K562 (cell line): Measurements from ENCODE around the gene SRP9. TPM values are rescaled to one million over a fixed set of nuclear protein-coding genes. Genes with fewer than 3 reads are reported as not detected.

ENCODE experiments used
- ATF3 ChIP-seq, 2 experiments: fragments of 450-650 bp in 1 of 2; sonication (generic) in 1 of 2; formaldehyde crosslinking in 1 of 2; IDR thresholded peaks in 1 of 2; conservative IDR thresholded peaks in 1 of 2; 2 replicates each; pipeline versions ENCODE4 v1.6.1 to v1.8.1; 2016 to 2023; ENCODE audit warnings: mild to moderate bottlenecking in 2 of 2, moderate library complexity in 2 of 2, inconsistent platforms in 1 of 2, missing genetic modification reagents in 1 of 2
- BDP1 ChIP-seq: IDR thresholded peaks from 3 replicates; pipeline ENCODE4 v1.6.1; 2011; ENCODE audit not compliant: insufficient read length, insufficient read depth
- ELF4 ChIP-seq: fragments of 450-650 bp; formaldehyde crosslinking; IDR thresholded peaks from 2 replicates; pipeline ENCODE4 v1.4.0; 2022; ENCODE audit warnings: missing genetic modification characterization
- FOXM1 ChIP-seq, 2 experiments: fragments of 450-650 bp in 1 of 2; sonication (generic) in 1 of 2; formaldehyde crosslinking in 1 of 2; IDR thresholded peaks; 2 replicates each; pipeline versions ENCODE4 v1.6.1 to v1.9.0; 2017 to 2022; ENCODE audit warnings: low read depth in 2 of 2, mild to moderate bottlenecking in 2 of 2, missing genetic modification reagents in 1 of 2, moderate library complexity in 1 of 2
- HNRNPL ChIP-seq: fragments of 200-400 bp; formaldehyde crosslinking; IDR thresholded peaks from 2 replicates; pipeline ENCODE4 v1.6.1; 2017; ENCODE audit warnings: low read depth, mild to moderate bottlenecking, low read length
- NFIX ChIP-seq: fragments of 250-450 bp; sonication (Bioruptor Pico); IDR thresholded peaks from 2 replicates; pipeline ENCODE4 v1.4.0; 2020; ENCODE audit warnings: low read depth, mild to moderate bottlenecking, moderate library complexity
- NFXL1 ChIP-seq: fragments of 450-650 bp; formaldehyde crosslinking; IDR thresholded peaks from 2 replicates; pipeline ENCODE4 v1.4.0; 2021; ENCODE audit warnings: mild to moderate bottlenecking
- NONO ChIP-seq, 2 experiments: fragments of 200-400 bp in 1 of 2; fragments of 450-650 bp in 1 of 2; formaldehyde crosslinking in 1 of 2; IDR thresholded peaks; 2 replicates each; pipeline ENCODE4 v1.6.1; 2017; ENCODE audit warnings: low read depth in 2 of 2, mild to moderate bottlenecking in 2 of 2, moderate library complexity in 2 of 2, low read length in 1 of 2
- OTX1 ChIP-seq: fragments of 450-650 bp; formaldehyde crosslinking; IDR thresholded peaks from 2 replicates; pipeline ENCODE4 v1.4.0; 2022; ENCODE audit warnings: mild to moderate bottlenecking
- RNF2 ChIP-seq: sonication (generic); IDR thresholded peaks from 2 replicates; pipeline ENCODE4 v1.6.1; 2016
- TARDBP ChIP-seq: fragments of 450-650 bp; IDR thresholded peaks from 2 replicates; pipeline ENCODE4 v1.6.1; 2016
- TCF3 ChIP-seq: sonication (generic); formaldehyde crosslinking; IDR thresholded peaks from 2 replicates; pipeline ENCODE4 v1.4.0; 2020; ENCODE audit warnings: mild to moderate bottlenecking, missing genetic modification reagents
- USF1 ChIP-seq: sonication (generic); formaldehyde crosslinking; IDR thresholded peaks from 2 replicates; pipeline ENCODE4 v1.9.0; 2022; ENCODE audit warnings: mild to moderate bottlenecking, missing genetic modification reagents
- ZBTB8A ChIP-seq: fragments of 450-650 bp; IDR thresholded peaks from 2 replicates; pipeline ENCODE4 v1.6.1; 2018; ENCODE audit warnings: mild to moderate bottlenecking, moderate library complexity; ENCODE audit not compliant: partially characterized antibody
- ZKSCAN1 ChIP-seq: fragments of 150-350 bp; IDR thresholded peaks from 2 replicates; pipeline ENCODE4 v1.6.1; 2016; ENCODE audit warnings: low read depth, low read length
- ZKSCAN3 ChIP-seq: fragments of 250-450 bp; sonication (Bioruptor Pico); IDR thresholded peaks from 2 replicates; pipeline ENCODE4 v1.4.0; 2020
- polyA plus RNA-seq, 8 experiments: library from polyadenylated mRNA; depleted of rRNA in 4 of 8; stranded (reverse) in 5 of 8; unstranded in 3 of 8; fragments of >200 nt; fragmentation: Nextera tagmentation in 2 of 8; fragmentation: Illumina TruSeq in 1 of 8; extraction: Ambion mirVana in 2 of 8; extraction: Trizol in 1 of 8; gene quantifications; 2 replicates each; pipeline versions ENCODE4 v1.2.1 to v1.2.3, GENCODE V29; 2011 to 2014; ENCODE audit warnings: inconsistent platforms in 1 of 8, missing spikeins in 1 of 8
- total RNA-seq, 7 experiments: library from RNA; depleted of rRNA in 6 of 7; stranded (reverse); fragments of >200 nt in 6 of 7; fragmentation: Illumina TruSeq in 2 of 7; extraction: Trizol in 2 of 7; gene quantifications; 2 replicates each; pipeline versions ENCODE4 v1.2.1 to v1.2.3, GENCODE V29; 2011 to 2021; ENCODE audit warnings: low replicate concordance in 1 of 7
- TF ChIP-seq, protein P1 (sequence below): fragments of 250-450 bp; sonication (Bioruptor Pico); IDR thresholded peaks from 2 replicates; pipeline ENCODE4 v1.8.0; 2021; ENCODE audit warnings: mild to moderate bottlenecking, moderate library complexity
- TF ChIP-seq, protein P2 (sequence below): fragments of 150-350 bp; IDR thresholded peaks from 2 replicates; pipeline ENCODE4 v1.6.1; 2014; ENCODE audit warnings: low read depth, mild to moderate bottlenecking, low read length, borderline replicate concordance
- TF ChIP-seq, protein P3 (sequence below): fragments of 250-450 bp; sonication (Bioruptor Pico); IDR thresholded peaks from 2 replicates; pipeline ENCODE4 v1.4.0; 2020

SRP9 gene
- total and polyA plus RNA-seq, 9 of the 15 experiments (the other 6 are each of a cell fraction or from before 2014, with no cell fraction given): 273 to 1,892 (median 668) TPM

- TF ChIP-seq, protein P1, sequence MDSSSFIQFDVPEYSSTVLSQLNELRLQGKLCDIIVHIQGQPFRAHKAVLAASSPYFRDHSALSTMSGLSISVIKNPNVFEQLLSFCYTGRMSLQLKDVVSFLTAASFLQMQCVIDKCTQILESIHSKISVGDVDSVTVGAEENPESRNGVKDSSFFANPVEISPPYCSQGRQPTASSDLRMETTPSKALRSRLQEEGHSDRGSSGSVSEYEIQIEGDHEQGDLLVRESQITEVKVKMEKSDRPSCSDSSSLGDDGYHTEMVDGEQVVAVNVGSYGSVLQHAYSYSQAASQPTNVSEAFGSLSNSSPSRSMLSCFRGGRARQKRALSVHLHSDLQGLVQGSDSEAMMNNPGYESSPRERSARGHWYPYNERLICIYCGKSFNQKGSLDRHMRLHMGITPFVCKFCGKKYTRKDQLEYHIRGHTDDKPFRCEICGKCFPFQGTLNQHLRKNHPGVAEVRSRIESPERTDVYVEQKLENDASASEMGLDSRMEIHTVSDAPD: no peak
- TF ChIP-seq ELF4 (0 out of 2 replicates have a peak, but pooled peaks have one; percentile 4), FOXM1 (IDR thresholded peaks at IDR 0.05; ENCODE audit: low read depth) (peak; percentile 33; the same call in 1 of the 2 replicates), FOXM1 (CRISPR knock-in tag; IDR thresholded peaks at IDR 0.05; ENCODE audit: low read depth) (no peak), NFIX (CRISPR knock-in tag) (no peak), ATF3 (IDR thresholded peaks at IDR 0.05) (no peak), ATF3 (CRISPR knock-in tag; conservative IDR thresholded peaks at IDR 0.05) (peak; percentile 31; the same call in 1 of the 2 replicates), ZBTB8A (no peak), ZKSCAN1 (peak; percentile 73; the same call in 1 of the 2 replicates), BDP1 (no peak), USF1 (CRISPR knock-in tag) (peak; percentile 48; the same call in 1 of the 2 replicates), OTX1 (peak; percentile 64; the same call in 1 of the 2 replicates), NFXL1 (no peak), TCF3 (CRISPR knock-in tag) (peak; percentile 51; the same call in 1 of the 2 replicates), RNF2 (peak; percentile 77), TARDBP (peak; percentile 76), ZKSCAN3 (no peak), HNRNPL (peak; percentile 91), NONO (IDR thresholded peaks at IDR 0.05; ENCODE audit: low read depth in 2 of 2, low read length in 1 of 2) (peak in 1 of 2 experiments; percentile 14; a peak in 1 of 4 replicates)
- TF ChIP-seq, protein P2, sequence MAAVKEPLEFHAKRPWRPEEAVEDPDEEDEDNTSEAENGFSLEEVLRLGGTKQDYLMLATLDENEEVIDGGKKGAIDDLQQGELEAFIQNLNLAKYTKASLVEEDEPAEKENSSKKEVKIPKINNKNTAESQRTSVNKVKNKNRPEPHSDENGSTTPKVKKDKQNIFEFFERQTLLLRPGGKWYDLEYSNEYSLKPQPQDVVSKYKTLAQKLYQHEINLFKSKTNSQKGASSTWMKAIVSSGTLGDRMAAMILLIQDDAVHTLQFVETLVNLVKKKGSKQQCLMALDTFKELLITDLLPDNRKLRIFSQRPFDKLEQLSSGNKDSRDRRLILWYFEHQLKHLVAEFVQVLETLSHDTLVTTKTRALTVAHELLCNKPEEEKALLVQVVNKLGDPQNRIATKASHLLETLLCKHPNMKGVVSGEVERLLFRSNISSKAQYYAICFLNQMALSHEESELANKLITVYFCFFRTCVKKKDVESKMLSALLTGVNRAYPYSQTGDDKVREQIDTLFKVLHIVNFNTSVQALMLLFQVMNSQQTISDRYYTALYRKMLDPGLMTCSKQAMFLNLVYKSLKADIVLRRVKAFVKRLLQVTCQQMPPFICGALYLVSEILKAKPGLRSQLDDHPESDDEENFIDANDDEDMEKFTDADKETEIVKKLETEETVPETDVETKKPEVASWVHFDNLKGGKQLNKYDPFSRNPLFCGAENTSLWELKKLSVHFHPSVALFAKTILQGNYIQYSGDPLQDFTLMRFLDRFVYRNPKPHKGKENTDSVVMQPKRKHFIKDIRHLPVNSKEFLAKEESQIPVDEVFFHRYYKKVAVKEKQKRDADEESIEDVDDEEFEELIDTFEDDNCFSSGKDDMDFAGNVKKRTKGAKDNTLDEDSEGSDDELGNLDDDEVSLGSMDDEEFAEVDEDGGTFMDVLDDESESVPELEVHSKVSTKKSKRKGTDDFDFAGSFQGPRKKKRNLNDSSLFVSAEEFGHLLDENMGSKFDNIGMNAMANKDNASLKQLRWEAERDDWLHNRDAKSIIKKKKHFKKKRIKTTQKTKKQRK: no peak
- TF ChIP-seq, protein P3, sequence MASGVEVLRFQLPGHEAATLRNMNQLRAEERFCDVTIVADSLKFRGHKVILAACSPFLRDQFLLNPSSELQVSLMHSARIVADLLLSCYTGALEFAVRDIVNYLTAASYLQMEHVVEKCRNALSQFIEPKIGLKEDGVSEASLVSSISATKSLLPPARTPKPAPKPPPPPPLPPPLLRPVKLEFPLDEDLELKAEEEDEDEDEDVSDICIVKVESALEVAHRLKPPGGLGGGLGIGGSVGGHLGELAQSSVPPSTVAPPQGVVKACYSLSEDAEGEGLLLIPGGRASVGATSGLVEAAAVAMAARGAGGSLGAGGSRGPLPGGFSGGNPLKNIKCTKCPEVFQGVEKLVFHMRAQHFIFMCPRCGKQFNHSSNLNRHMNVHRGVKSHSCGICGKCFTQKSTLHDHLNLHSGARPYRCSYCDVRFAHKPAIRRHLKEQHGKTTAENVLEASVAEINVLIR (CRISPR knock-in tag): peak; percentile 41; the same call in 1 of the 2 replicates
Measured at GRCh38 chr1:225777583-225778336, at the start of gene SRP9 (continued).
